ENCODE results near the gene GFRAL.
"Not testable (repeated sequence)": the region's sequence is repeated elsewhere in the genome, so short reads cannot be mapped to it uniquely, and the experiment has no call there.

Gene GFRAL, protein sequence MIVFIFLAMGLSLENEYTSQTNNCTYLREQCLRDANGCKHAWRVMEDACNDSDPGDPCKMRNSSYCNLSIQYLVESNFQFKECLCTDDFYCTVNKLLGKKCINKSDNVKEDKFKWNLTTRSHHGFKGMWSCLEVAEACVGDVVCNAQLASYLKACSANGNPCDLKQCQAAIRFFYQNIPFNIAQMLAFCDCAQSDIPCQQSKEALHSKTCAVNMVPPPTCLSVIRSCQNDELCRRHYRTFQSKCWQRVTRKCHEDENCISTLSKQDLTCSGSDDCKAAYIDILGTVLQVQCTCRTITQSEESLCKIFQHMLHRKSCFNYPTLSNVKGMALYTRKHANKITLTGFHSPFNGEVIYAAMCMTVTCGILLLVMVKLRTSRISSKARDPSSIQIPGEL

DNA sequence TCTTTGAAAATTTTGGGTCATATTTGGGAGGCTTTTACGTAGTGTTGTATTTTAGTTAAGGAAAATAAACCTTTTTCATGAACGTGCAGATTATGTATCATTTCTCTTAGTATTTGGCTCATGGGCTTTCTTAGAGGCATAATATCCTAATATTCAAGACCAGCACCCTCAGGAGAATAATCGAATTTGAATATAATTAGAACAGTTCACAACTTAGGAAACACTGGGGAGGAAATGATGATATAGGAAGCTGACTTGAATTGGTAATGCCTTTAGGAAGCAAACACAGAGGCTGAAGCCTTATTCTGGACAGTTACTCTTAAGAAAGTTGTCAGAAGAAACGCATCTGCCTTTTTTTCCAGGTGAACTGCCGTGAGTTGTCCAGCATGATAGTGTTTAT lies at the start of gene GFRAL:
Gene GFRAL, plus strand, starts transcription at position 301 of the 400 bp plus-strand sequence. Its CDS starts 86 bp downstream, at position 387.
- DNase-seq, result no peak

DNA sequence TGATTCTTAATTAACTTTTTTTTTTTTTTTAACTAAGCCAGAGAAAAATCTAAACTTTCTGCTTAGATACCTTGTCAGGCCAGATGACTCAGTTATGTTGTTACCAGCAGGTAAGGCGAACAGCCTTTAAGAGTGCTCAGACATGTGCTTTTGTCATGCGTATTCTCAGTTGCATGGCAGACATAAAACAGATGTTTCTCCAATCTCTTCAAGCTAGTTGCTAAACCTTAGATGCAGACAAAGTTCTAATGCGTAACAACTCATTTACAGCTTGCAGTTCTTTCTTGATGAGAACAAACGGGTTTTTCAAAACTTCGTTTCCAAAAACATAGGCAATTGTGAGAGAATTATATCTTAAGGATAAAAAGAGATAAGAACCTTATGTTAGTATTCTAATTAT lies 49.6 kb upstream of the GFRAL start:
- no peak for DNase-seq

DNA sequence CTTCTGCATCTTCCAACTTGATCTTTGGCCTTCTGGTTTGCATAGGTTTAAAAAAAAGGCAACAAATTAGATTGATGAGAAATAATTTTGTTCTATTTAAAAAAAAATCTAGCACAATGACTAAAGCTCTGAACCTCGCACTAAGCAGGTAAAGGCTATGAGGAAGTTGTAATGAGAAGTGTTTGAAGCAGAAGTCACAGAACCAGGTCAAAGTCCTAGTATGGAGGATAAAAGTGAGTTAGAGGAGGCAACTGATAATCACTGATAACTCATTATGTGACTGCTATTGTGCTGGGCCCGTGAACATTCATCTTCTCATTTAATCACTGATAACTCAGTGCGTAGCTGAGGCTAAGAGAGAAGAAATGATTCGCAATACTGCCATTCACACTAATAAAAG lies 46.1 kb upstream of the GFRAL start:
- no peak for DNase-seq

DNA sequence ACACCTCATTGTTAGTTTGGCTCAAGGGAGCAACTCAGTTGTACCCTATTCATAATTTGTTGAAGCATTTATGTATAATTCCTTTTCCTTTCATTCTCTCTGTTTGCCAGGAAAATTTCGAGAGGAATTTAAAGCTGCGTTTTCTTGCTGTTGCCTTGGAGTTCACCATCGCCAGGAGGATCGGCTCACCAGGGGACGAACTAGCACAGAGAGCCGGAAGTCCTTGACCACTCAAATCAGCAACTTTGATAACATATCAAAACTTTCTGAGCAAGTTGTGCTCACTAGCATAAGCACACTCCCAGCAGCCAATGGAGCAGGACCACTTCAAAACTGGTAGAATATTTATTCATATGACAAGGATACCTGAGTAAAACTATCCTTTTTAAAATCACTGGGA lies 45.2 kb upstream of the GFRAL start:
- DNase-seq, result no peak

DNA sequence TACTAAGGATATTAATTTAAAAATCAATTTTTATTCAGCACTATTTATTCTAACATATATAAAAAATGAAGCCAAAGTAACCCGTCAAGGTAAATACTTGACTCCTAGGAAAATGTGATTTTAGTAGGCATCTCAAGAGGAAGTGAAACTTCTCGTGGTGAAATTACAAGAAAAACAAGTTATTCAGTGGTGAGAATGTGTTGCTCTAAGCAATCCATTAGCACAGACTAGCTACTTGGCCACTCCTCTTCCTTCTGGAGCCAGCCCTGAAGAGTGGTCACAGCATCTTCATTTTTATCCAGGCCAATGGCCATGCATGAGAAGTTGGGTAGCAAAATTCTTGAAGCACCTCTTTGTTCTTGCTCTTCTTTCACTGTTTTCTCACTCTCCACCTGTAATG lies 40.4 kb upstream of the GFRAL start:
- no peak for DNase-seq

DNA sequence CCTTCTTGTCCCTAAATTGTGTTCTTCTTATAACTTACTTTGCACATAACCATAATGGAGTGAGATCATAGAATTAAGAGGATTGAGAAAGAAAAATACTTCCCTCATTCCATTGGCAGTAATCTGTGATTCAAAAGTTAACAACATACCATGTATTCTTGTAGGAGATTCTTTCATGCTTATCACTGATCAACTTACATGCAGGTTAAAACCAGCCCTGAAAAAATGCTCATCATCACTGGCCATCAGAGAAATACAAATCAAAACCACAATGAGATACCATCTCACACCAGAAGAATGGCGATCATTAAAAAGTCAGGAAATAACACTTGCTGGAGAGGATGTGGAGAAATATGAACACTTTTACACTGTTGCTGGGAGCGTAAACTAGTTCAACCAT lies 36.5 kb upstream of the GFRAL start:
- no peak for DNase-seq

DNA sequence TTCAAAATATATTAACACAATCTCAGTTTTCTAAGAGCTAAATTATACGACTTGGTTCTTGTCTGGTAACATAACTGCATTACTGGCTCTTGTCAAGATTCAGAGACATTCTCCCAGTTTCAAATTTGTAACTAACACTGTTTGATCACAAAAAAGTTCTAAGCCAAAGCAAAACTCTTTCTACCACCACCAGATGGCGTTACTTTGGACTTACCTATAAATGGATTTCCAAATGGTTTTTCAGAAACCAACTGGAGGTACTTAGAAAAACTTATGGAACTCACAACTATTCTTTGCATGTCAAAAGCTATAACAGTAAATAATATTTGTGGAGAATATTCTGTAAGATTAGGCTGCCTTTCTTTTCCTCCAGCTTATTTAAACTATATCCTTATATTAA lies 34.2 kb upstream of the GFRAL start:
- no peak for DNase-seq

DNA sequence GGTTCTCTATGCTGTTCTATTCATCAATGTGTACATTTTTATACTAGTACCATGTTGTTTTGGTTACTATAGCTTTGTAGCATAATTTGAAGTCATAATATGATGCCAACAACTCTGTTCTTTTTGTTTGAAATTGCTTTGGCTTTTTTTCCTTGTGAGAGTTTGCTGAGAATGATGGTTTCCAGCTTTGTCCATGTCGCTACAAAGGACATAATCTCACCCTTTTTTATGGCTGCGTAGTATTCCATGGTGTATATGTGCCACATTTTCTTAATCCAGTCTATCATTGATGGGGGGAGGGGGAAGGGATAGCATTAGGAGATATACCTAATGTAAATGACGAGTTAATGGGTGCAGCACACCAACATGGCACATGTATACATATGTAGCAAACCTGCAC lies 30.1 kb upstream of the GFRAL start:
- DNase-seq, result not testable (repeated sequence)

DNA sequence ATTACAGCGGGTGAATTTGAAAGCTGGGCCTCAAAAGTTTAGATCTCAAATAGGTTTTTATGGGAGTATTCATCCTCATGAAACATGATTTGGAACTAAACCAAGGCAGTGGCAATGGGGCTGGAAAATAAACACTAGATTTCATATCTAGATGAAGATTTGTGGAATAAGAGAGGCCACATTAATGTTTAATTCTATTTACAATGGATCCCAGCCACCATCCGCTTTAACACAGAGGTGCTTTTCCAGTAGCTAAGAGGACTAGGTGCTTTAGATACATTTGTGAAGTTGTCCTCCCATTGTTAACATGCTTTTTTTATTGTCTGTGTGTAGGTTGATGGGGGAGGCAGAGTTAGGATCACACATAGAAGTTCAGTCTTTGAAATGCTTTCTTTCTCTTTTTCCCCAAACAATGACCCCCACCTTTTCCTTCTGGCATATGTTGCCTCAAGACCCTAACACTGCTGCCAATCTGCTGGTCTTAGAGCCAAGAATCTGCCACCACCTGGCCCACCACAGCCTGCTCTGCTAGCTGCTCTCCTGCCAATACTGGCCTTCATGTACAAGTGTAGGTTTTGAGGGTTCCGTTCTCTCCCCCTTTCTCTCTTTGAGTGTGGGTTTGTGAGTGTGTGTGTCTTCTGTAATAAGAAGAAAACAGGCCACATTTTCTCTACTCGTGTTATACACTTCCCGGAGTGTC lies 27.8 kb upstream of the GFRAL start:
- DNase-seq, result no peak

DNA sequence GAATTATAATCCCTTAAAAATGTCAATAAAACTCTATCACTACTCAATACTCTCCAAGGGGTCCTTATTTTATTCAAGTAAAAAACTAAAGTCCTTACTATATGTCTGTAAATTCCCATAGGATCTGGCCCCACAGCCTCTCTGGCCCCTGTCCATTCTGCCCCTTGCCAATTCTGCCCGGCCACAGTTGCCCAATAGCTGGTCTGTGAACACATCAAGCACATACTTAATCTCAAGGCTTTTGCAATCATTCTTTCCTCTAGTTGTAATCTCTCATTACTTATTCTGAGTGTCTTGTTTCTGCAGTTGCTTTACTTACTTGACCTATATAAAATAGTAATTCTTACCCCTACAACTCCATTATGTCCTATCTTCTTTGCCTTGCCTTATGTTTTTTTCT lies 22.5 kb upstream of the GFRAL start:
- DNase-seq, result no peak

DNA sequence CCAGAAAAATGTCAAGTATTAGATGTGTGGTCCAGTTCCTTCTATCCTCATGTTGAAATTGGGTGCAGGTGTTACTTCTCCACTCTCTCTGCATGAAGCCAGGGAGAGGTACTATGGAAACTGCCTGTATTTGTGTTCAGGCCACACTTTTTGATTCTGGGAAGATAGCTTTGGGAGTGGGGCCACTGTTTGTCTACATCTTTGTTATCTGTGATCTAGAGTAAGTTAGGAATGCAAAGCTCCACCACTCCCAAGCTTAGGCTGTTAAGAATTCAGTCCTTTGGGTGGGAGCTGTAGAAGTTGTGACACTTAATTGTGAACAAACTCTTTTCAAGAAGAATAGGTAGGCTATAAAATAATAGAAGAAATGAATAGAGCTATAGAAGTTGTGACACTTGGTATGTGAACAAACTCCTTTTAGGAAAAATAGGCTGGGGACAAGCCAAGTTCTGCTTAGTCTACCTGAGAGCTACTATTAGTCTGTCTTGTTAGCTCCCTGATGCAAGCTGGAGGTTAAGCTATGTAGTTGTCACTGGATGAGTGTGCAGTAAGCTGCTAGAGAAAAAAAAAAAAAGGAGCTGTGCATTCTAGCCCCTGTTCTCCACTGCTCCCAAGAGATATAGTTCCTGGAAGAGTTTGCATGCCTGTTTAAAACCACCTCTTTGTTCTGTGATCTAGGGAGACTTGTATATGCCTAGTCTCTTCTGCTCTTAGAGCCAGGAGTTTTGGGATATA lies 7.1 kb upstream of the GFRAL start:
- DNase-seq, result no peak

DNA sequence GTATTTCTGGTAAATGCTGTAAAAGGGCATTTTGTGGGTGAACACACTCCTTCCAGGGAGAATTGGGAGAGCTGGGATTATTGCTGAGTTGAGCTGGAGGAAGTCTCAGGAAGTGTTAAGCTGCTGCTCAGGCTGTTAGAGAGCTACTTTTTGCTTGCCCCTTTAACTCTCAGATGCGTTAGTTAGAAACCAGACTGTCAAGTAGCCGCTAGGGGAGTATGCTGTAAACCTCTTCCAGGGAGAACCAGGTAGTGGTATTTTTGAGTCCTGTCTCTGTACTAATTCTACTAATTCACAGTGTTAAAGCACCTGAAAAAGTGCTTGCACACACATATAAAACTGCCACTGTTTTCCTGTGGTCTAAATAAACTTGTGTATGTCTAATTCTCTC lies 6.6 kb upstream of the GFRAL start:
- no peak for DNase-seq

DNA sequence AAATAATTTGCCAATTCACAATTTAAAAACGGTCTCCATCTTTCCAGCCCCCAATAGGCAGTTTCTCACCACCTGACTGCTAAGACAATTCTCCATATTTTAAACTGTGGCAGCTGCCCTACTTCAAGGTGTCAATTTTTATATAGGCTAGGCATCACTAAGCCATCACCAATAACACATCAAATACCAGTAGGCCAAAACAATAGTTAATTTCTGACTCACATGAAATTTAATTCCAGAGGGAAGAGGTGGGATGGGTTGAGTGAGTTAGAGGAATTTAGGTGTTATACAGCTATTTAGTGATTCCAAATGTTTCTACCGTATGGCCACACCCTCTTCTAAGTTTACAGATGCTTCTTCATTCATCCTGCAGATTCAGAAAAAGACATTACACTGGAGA lies 49.9 kb downstream of the GFRAL start:
- no peak for DNase-seq

DNA sequence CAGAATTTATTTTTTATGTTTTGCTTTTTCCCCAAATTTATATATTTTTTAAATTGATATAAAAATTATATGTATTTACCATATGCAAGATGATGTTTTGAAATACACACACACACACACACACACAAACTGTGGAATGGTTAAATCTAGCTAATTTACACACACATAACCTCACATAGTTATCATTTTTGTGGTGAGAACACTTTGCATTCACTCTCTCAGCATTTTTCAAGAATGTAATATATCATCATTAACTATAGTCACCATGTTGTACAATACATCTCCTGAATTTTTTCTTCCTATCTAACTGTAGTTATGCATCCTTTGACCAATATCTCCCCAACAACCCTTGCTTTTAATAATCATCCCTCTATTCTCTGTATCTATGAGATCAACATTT lies 52.2 kb downstream of the GFRAL start:
- no peak for DNase-seq

DNA sequence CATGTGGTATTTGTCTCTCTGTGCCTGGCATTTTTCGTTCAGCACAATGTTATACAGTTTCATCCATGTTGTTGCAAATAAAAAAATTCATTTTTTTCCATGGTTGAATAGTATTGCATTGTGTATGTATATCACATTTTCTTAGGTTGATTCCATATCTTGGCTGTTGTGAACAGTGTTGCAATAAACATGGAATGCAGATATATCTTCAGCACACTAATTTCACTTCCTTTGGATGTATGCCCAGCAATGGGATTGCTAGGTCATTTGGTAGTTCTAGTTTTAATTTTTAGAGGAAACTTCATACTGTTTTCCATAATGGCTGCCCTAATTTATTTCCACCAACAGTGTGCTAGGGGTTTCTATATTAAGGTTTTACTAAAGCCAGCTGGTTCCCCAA lies 52.6 kb downstream of the GFRAL start:
- DNase-seq, result no peak

DNA sequence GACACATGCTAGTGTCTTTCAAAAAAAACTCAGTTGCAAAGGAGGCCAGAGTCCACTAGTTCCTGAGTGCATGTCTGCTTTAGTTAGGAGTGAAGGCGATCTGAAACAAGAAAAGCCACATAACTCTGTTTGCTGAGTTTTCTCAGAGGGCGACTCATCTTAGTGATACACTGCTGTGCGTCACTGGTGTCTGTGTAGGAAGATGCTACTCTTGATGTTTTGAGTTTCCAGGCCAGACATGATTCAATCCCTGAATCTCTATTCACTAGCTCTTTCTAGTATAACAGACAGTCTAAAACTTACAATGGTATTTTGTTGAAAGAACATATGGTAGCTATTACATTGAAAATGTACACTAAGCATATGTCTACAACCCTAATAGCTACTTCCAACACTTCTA lies 60.9 kb downstream of the GFRAL start:
- no peak for DNase-seq

DNA sequence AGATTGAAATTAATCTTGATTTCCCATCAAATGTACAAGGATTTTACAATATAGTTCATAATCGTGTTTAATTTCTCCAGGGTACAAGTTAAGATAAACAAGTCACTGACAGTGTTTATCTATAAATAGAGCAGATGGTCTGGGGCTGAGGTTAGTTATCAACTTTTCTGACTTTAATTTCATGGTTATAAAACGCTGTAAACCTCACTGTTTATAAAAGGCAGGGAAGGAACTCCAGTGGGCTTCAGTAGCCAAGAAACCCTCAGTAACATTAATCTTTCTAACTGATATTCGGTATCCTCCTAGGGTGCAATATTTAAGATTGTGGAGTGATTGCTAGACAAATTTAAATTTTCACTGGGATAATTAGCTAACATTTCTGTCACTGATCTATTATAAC lies 68.6 kb downstream of the GFRAL start:
- no peak for DNase-seq

DNA sequence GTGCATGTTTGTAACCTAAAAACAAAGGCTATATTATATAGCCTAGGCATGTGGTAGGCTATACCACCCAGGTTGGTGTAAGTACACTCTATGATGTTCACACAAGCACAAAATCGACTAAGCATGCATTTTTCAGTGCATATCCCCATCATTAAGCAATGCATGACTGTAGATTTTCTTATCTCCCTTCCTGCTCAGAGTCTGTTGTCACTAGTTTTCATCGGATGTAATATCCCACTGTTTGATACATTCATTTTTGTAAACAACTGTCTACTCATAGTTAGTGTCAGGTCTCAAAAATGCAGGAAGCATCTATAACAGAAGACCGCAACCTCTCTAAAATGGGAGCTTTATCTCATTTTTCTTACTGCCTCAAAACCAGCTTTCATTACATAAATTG lies 70.7 kb downstream of the GFRAL start:
- DNase-seq, result no peak

DNA sequence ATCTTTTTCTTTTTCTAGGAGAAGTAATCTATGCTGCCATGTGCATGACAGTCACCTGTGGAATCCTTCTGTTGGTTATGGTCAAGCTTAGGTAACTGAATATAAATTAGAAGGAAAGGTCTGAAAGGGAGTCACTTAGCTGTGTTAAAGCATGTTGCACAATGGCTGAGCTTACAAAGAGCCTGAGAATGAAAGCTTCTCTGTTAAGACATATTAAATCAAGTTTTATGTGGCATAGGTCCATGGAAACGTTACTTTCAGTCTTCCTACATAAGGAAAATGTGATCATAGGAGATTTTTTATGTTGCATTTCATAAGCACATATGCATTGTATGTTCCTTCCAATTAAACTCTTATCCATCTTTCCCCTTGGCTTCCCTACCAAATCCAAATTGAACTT lies 72.1 kb downstream of the GFRAL start:
- no peak for DNase-seq

DNA sequence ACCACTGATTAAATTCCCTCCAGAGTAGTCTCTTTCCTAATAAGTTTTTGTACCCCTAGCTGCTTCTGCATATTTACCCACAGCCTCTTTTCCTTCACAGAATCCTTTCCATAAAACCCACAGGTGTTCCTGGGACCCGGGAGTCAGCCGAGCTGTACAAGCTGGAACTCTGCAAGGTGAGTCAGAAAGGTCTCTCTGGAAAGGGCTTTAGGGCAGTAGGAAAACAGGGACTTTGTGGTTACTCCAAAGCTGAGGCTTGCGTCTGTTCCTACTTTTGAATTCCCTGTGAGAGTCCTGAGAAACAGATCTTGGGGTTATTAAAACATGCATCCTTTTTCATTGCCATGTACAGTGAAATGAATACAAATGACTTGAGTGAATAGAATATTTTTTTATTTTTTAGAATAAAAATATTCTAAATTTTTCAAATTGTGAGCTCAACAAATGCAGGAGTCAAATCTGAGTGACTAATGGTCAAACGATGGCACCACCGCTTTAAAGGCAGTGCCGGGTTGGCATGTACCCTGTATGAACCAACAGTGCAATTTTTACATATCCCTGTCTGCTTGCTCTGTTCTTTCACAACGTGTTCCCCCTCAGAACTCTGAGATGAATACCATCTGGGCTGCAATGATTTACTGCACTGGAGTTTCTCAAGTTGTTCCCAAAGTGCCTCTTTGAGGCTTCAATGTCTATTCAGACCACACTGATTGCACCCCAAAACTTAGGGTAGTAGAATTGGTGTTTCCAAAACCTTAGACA lies 78.4 kb downstream of the GFRAL start:
- no peak for DNase-seq

DNA sequence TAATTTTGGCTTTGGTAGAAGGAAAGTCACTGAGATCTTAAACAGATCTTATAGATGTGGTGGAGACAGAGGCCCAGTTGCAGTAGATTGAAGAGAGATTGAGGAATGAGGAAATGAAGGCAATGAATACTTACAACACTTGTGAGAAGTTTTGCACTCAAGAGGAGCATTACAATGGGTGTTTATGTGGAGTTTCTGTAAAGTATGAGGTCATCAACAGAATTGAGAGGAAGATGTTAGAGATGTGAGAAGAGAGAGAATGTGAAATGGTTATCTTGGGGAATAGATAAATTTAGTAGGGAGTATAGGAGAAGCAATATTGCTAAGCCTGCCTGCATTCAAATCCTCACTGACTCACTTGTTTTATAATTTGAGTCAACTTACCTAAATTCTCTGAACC lies 83.4 kb downstream of the GFRAL start:
- DNase-seq, result no peak

DNA sequence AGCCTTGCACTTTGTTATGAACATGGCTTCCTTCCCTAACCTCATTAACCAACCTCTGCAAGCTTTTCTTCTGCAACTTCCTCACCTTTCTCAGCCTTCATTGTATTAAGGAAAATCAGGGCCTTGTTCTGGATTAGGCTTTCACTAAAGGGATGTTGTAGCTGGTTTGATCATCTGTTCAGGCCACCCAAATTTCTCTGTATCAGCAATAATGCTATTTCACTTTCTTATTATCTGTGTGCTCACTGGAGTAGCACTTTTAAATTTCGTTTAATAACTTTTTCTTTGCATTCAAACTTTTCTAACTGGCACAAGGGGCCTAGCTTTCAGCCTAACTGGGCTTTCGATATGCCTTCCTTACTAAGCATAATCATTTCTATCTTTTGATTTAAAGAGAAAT lies 96.7 kb downstream of the GFRAL start:
- DNase-seq, result no peak

DNA sequence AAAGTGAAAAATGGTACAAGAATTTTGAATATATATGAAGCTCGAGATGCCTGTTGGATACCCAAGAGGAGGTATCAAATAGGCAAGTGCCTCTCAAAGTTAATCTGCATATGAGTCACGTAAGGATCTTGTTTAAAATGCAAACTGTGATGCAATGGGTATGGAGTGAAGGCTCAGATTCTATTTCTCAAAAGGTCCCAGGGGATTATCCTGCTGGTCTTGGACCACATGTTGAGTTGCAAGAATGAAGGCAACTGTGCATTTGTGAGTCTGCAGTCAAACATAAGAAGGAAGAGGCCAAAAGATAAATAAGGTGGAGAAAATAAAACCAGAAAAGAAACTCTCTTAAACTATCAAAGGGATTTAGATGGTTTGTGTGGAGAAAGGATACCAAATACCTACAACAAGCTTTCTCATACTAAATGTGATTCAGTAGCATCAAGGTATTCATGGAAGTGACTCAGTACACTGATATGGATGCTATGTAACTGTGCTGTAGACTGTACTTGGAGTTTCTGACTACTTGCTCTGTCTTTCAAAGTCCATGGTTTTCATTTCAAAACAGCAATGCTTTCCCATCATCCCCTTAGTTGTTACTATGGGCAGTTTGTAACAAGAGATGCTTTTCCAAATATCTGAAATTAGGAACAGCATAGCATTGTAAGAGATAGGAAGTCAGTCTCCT lies 106.3 kb downstream of the GFRAL start:
- DNase-seq, result no peak

Measured in NK-92 treated with Interleukin-12 subunit alpha and Interleukin-12 subunit beta, amount 100 ng/mL, for 24 hours (cell line).